Hypothalamus (tissue), 51 donors: ENCODE results near the gene MYLK.

Experiments
- DNase-seq, 51 donors: peaks; one replicate each; lab custom pipeline; 2025; lab: John Stamatoyannopoulos, UW

The MYLK gene

GRCh38 chr3:123657111-123657510 lies 227.0 kb downstream of the MYLK start:
- DNase-seq: no peak

- no peak for DNase-seq
Observed at GRCh38 chr3:123656691-123657090, 227.4 kb downstream of the MYLK start.

GRCh38 chr3:123656274-123656673 lies 227.9 kb downstream of the MYLK start:
- no peak for DNase-seq

- no peak for DNase-seq
Observed at GRCh38 chr3:123655400-123655799, 228.7 kb downstream of the MYLK start.

DNA sequence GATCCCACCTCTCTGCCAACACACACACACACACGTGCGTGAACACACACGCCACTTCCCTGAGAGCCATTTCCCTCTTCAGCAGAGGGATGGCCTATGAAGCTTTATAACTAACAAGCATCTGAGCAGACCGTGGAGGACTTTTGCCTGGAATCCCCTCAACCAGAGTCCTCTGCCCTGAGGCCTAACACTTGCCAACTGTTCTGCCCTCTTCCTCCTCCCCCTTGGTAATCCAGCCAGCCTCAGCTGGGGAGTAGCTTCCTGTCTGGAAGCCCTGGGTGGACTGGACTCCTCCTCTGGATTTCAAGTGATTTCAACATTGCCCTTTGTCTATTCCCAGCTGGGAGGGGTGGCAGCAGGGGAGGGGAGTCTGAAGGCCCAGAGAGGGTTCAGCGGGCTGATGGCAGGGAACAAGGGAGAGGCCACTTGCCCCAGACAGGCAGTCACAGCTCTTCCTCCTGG lies 230.9 kb downstream of the MYLK start:
- peak in 35 of 51 donors; percentile 8 to 76 (median 38) for DNase-seq

- peak in 46 of 51 donors; percentile 18 to 84 (median 62) for DNase-seq
Observed at GRCh38 chr3:123652342-123652984, 231.7 kb downstream of the MYLK start.

DNA sequence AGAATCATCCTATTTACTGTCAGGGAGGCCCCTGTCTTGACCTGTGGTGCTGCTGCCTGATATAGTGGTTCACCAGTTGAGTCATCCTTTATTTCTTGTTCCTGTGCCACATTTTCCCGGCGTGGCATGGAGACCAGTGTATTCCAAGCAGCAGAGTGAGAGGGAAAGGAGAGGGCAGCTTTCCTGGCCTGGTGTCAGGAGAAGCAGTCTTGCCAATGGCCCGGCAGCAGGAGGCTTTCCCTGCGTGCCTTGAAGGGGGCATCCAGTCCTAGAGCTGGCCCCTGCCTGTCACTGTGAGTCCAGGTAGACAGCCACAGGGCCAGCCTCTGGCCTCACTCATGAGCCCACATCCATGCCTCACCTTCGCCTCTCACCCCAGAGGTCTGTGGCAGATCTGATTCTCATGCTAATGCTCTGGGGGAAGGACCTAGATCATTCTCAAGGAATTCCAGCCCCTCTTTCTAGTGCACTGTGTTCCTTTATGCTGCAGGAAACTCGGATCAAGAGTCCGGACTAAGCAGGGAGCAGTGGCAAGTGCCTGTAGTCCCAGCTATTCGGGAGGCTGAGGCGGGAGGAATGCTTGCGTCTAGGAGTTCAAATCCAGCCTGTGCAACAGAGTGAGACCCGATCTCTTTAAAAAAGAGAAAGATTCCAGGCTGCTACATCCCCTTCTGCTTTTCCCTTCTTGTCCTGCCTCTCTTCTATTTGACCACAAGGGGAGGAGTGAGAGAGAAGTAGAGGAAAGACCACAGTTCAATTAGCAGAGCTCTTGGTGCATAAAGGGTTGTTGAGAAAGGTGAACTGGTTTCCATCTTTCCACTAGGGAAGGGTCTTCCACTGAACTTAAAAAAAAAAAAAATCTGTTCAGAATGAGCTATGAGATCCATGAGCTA lies 232.4 kb downstream of the MYLK start:
- peak in 9 of 51 donors; percentile 9 to 62 (median 30) for DNase-seq

- no peak for DNase-seq
Observed at GRCh38 chr3:123650101-123650500, 234.0 kb downstream of the MYLK start.

DNA sequence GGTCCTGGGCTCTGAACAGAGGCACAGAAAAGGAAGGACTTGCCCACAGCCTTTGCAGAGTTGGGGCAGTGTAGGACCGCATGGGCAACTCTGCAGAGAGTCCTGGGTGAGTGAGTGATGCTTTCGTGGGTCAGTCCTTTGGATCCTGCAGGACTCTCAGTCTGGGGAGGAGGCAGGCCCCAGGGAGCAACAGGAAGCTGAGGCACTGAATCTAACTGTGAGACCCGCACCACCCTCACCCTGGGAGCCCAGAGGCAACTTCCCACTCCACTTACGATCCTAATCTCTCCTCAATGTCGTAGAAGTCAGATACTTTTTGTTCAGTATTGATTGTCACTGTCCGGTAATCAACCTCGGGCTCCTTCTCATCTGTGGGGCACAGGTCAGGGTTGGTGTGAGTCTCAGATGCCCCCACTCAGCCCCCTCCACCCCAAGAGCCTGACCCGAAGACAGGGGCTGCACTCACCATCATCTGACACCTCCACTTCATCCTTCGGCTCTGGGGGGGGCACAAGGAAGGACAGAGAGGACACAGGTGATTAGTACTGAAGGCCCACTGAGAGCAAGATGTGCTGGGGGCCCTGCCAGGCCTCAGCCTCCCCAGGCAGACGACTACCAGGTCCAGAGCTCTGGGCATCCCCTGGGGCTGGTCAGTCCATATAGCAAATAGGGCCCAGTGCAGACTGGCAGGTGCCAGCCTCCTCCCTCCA lies 235.3 kb downstream of the MYLK start:
- no peak for DNase-seq

GRCh38 chr3:123644358-123644757 lies 239.8 kb downstream of the MYLK start:
- DNase-seq: no peak

DNA sequence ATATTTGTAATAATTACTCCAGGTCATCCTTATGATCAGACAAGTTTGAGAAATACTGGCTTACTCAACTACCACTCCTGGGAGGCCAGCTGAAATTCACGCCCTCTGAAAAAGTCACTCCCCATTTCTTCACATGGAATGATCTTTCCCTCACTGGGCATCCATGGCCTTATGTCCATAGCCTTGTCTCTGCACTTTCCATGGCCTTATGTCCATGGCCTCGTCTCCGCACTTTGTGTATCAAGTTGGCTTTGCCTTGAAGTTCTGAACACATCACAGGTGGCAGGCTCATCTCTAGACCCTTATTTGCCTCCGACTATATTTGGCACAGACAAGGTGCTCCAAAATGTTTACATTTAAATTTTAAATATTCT lies 241.2 kb downstream of the MYLK start:
- DNase-seq: no peak

DNA sequence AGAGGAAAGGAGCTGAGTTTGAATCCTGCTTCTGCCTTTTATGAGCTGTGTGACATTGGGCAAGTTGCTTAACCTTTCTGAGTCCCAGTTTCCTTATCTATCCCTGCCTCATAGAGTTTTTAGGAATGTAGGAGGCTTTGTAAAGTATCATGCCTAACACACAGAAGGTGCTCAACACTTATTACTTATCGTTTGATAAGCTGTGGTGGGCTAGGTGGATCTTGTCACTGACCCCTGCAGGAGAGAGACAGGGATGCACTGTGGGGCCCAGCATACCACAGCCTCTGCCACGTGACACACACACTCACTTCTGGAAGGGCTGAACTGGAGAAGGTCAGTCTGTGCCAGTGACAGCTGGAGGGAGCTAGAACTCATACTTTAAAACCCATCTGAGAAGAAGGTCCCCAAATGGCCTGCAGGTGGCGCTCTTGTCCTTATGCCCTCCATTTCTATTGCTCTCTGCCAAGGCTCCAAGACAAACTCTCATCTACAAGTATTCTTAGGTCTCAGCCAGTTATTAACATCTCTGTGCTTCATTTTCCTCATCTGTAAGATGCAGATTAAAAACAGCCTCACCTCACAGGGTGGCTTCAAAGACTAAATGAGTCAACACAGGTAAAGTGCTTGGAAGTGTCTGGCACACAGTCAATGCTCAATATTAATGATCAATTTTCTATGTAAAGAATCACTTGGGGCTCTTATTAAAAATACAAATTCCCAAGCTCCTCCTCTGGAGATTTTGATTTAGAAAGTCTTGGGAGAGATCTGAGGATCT lies 241.8 kb downstream of the MYLK start:
- peak in 27 of 51 donors; percentile 7 to 69 (median 41) for DNase-seq

DNA sequence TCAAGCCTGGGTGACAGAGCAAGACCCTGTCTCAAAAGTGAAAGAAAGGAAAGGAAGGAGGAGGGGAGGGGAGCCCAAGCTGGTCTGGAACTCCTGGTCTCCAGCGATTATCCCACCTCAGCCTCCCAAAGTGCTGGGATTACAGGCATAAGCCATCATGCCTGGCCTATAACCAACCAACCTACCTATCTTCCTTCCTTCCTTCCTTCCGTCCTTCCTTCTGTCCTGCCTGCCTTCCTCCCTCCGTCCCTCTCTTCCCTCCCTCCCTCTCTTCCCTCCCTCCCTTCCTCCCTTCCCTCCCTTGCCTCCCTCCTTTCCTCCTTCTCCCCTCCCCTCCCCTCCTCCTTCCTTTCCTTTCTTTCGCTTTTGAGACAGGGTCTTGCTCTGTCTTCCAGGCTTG lies 242.6 kb downstream of the MYLK start:
- DNase-seq: no peak

GRCh38 chr3:123640740-123641462 lies 243.2 kb downstream of the MYLK start:
- no peak for DNase-seq

DNA sequence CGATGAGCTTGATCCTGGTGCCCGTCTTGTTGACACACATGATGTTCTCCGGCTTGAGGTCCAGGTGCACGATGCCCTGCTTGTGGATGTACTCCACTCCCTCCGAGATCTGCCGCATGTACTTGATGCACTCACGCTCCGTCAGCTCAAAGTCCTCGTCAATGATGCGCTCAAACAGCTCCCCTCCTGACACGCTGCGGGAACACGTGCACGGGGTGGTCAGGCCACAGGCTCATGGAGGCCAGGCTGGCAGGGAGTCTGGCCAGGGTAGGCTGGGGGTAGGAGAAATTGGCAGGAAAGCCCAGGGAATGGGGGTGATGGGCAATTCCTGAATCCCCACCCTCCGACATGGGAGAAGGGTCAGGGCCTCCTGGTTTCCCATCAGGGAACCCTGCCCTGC lies 243.8 kb downstream of the MYLK start:
- no peak for DNase-seq

- DNase-seq: peak in 1 of 51 donors; percentile 39
Observed at GRCh38 chr3:123638936-123639689, 245.0 kb downstream of the MYLK start.

GRCh38 chr3:123637841-123638240 lies 246.3 kb downstream of the MYLK start:
- DNase-seq: no peak

DNA sequence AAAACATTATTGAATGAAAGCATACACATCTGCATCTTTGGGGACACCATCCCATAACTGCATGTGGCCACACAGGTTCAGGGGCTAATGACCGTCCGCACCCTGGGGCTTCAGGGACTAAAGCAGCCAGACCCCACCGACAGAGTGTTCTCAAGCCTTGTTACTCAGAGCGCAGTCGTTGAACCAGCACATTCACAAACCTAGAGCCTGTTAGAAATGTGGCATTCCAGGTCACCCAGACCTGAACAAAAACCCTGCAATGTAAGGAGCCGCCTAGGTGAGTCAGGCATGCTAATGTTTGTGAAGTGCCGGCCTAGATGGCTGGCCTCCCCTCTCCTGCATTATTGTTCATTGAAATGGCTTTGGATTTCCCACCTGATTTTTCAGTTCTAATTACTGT lies 247.0 kb downstream of the MYLK start:
- no peak for DNase-seq

DNA sequence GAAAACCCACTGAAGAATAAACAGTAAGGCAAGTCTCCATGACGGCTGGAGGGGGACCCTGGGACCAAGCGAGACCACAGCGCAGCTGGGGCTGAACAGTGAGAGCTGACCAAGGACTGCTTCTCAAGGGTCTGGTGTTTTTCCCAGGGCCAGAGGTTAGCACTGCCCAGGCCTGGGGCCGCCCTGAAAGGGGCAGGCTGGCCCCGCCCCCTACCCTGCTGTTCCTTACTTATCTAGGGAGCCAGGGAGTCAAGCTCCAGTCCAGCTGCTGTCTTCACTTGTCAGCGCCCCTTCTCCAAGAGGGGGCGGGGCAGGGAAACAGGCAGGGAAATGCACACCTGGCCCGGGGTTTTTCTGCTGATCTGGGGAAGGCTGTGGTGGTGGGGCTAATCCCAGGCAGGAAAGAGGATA lies 247.7 kb downstream of the MYLK start:
- no peak for DNase-seq
